ENCODE data around the gene NDUFS2.

Gene NDUFS2

GRCh38 chr1:161161652-161162051 lies 40.5 kb upstream of the NDUFS2 start:
- TF ChIP-seq FOXP2 (optimal IDR thresholded peaks at IDR 0.05; ENCODE audit: borderline replicate concordance, extremely low read depth, extremely low read length, insufficient read depth) (no peak), SIN3A (IDR thresholded peaks at IDR 0.05; ENCODE audit: borderline replicate concordance, insufficient read depth, low read length) (no peak), TAF1 (IDR thresholded peaks at IDR 0.05; ENCODE audit: borderline replicate concordance, insufficient read depth, low read length) (no peak), POLR2AphosphoS5 (IDR thresholded peaks at IDR 0.05; ENCODE audit: low read depth, low read length) (no peak), REST (IDR thresholded peaks at IDR 0.05; ENCODE audit: insufficient read depth in 1 of 2, low read depth in 2 of 2, low read length in 2 of 2) (no peak)

- TF ChIP-seq FOXP2 (optimal IDR thresholded peaks at IDR 0.05; ENCODE audit: borderline replicate concordance, extremely low read depth, extremely low read length, insufficient read depth) = no peak
Observed at GRCh38 chr1:161162052-161162451, 40.1 kb upstream of the NDUFS2 start.

- TF ChIP-seq POLR2AphosphoS5 (IDR thresholded peaks at IDR 0.05; ENCODE audit: low read depth, low read length) (no peak), SIN3A (IDR thresholded peaks at IDR 0.05; ENCODE audit: borderline replicate concordance, insufficient read depth, low read length) (no peak), REST (IDR thresholded peaks at IDR 0.05; ENCODE audit: insufficient read depth in 1 of 2, low read depth in 2 of 2, low read length in 2 of 2) (no peak), TAF1 (IDR thresholded peaks at IDR 0.05; ENCODE audit: borderline replicate concordance, insufficient read depth, low read length) (no peak), FOXP2 (optimal IDR thresholded peaks at IDR 0.05; ENCODE audit: borderline replicate concordance, extremely low read depth, extremely low read length, insufficient read depth) (no peak)
Observed at GRCh38 chr1:161162806-161163205, 39.4 kb upstream of the NDUFS2 start.

- TF ChIP-seq SIN3A (IDR thresholded peaks at IDR 0.05; ENCODE audit: borderline replicate concordance, insufficient read depth, low read length) (no peak), REST (IDR thresholded peaks at IDR 0.05; ENCODE audit: insufficient read depth in 1 of 2, low read depth in 2 of 2, low read length in 2 of 2) (no peak), FOXP2 (optimal IDR thresholded peaks at IDR 0.05; ENCODE audit: borderline replicate concordance, extremely low read depth, extremely low read length, insufficient read depth) (no peak), POLR2AphosphoS5 (IDR thresholded peaks at IDR 0.05; ENCODE audit: low read depth, low read length) (no peak), TAF1 (IDR thresholded peaks at IDR 0.05; ENCODE audit: borderline replicate concordance, insufficient read depth, low read length) (no peak)
Observed at GRCh38 chr1:161163793-161164192, 38.4 kb upstream of the NDUFS2 start.

- TF ChIP-seq SIN3A (IDR thresholded peaks at IDR 0.05; ENCODE audit: borderline replicate concordance, insufficient read depth, low read length) = no peak
- TF ChIP-seq FOXP2 (optimal IDR thresholded peaks at IDR 0.05; ENCODE audit: borderline replicate concordance, extremely low read depth, extremely low read length, insufficient read depth) = no peak
- no peak for TF ChIP-seq POLR2AphosphoS5 (IDR thresholded peaks at IDR 0.05; ENCODE audit: low read depth, low read length)
- no peak for TF ChIP-seq TAF1 (IDR thresholded peaks at IDR 0.05; ENCODE audit: borderline replicate concordance, insufficient read depth, low read length)
- TF ChIP-seq REST (IDR thresholded peaks at IDR 0.05; ENCODE audit: insufficient read depth in 1 of 2, low read depth in 2 of 2, low read length in 2 of 2) = no peak
Observed at GRCh38 chr1:161164901-161165610, 37.1 kb upstream of the NDUFS2 start.

Measured in PFSK-1 (cell line).